Natural killer cell (primary cell): ENCODE measurements around the gene ZDHHC18. TPM values are rescaled to one million over a fixed set of nuclear protein-coding genes. Genes with fewer than 3 reads are reported as not detected.
A peak's percentile ranks its signal among the peaks of the same experiment; 100 is the strongest.

ENCODE experiments used
- ATAC-seq, 3 donors: fragments of 150-1000 bp in 2 of 3; fragments of 200-7000 bp in 1 of 3; cut with Tn5 transposase; 1 replicate in 1 of 3; 2 replicates in 2 of 3; pipeline ENCODE4 v1.10.0; 2021; ENCODE audit warnings: mild to moderate bottlenecking in 2 of 3, moderate library complexity in 2 of 3
- DNase-seq, 2 donors: peaks; one replicate each; pipeline versions ENCODE4 v3.0.0 to v3.0.0-alpha.2; 2013 to 2021; ENCODE audit warnings: mixed read lengths in 1 of 2
- H3K27ac ChIP-seq: one replicate; pipeline ENCODE4 v1.5.1; 2013; ENCODE audit warnings: mild to moderate bottlenecking, low read length
- H3K27me3 ChIP-seq: one replicate; pipeline ENCODE4 v1.6.1; 2013; ENCODE audit warnings: low read length; ENCODE audit not compliant: control insufficient read depth, insufficient read depth
- H3K36me3 ChIP-seq: one replicate; pipeline ENCODE4 v1.6.1; 2013; ENCODE audit warnings: low read length; ENCODE audit not compliant: control insufficient read depth, insufficient read depth
- H3K4me1 ChIP-seq: one replicate; pipeline ENCODE4 v1.6.1; 2013; ENCODE audit warnings: low read length; ENCODE audit not compliant: control insufficient read depth, insufficient read depth
- H3K4me3 ChIP-seq: one replicate; pipeline ENCODE4 v1.5.1; 2013; ENCODE audit warnings: low read length
- H3K9me3 ChIP-seq: one replicate; pipeline ENCODE4 v1.6.1; 2013; ENCODE audit warnings: low read length; ENCODE audit not compliant: control insufficient read depth, insufficient read depth
- H3K27ac Mint-ChIP-seq, 2 donors: one replicate each; pipeline ENCODE4 v1.8.0; 2022; ENCODE audit warnings: mild to moderate bottlenecking in 2 of 2, mixed read lengths in 2 of 2, moderate library complexity in 1 of 2
- H3K27me3 Mint-ChIP-seq, 2 donors: one replicate each; pipeline ENCODE4 v1.8.0; 2022; ENCODE audit warnings: low read depth in 2 of 2, mixed read lengths in 2 of 2
- H3K36me3 Mint-ChIP-seq: one replicate; pipeline ENCODE4 v1.8.0; 2022; ENCODE audit warnings: mixed read lengths
- H3K4me1 Mint-ChIP-seq, 2 donors: one replicate each; pipeline ENCODE4 v1.8.0; 2022; ENCODE audit warnings: mixed read lengths in 2 of 2
- H3K4me3 Mint-ChIP-seq: one replicate; pipeline ENCODE4 v1.8.0; 2022; ENCODE audit warnings: mild to moderate bottlenecking, moderate library complexity, mixed read lengths
- H3K9me3 Mint-ChIP-seq, 2 donors: one replicate each; pipeline ENCODE4 v1.8.0; 2022; ENCODE audit warnings: mixed read lengths in 2 of 2
- CTCF ChIP-seq: fragments of 200-600 bp; IDR thresholded peaks from one replicate; pipeline ENCODE4 v1.8.0; 2022; ENCODE audit warnings: antibody characterized with exemption
- WGBS: methylation state at CpG from one replicate; pipeline ENCODE4 v1.1.7; 2013; ENCODE audit warnings: missing lambda C conversion rate; ENCODE audit not compliant: insufficient coverage; 5-methylcytosine and 5-hydroxymethylcytosine counted together
- intact Hi-C: fragments of 100-400 bp; cut with micrococcal nuclease; formaldehyde crosslinking; loops from one replicate; pipeline ENCODE4 v1.14.2; 2022
- total RNA-seq, 4 donors: library from RNA; stranded (reverse); fragments of 120-200 nt in 1 of 4; gene quantifications; one replicate each; pipeline versions ENCODE4 v1.2.3 to v1.2.4, GENCODE V29; 2013 to 2022

The ZDHHC18 gene
- total RNA-seq, 3 donors from 2014 or later (not counting 1 experiment from before 2014, with no cell fraction given): 70.0 to 74.6 (median 72.3) TPM

GRCh38 chr1:26784023-26784871 is 42.2 kb upstream of the ZDHHC18 start:
- DNase-seq (no peak), ATAC-seq (no peak)
- intact Hi-C loops: loop anchor here (10.0 kb wide), 1 partner anchor 409 kb away; the partner anchor contains the start of gene ZNF683
- peaks cover 66 to 85% of the 10 kb centered on the region in 2 donors for H3K4me1 Mint-ChIP-seq
- TF ChIP-seq CTCF: no peak
- H3K4me3 ChIP-seq: no peak overlapping the region
- H3K9me3 ChIP-seq: no peaks in the 10 kb centered on the region
- H3K36me3 ChIP-seq: peaks cover 32% of the 10 kb centered on the region
- H3K4me3 Mint-ChIP-seq: no peak overlapping the region
- peak overlapping the region; percentile 26 for H3K27ac ChIP-seq
- H3K27me3 ChIP-seq: no peaks in the 10 kb centered on the region
- no peaks in the 10 kb centered on the region for H3K9me3 Mint-ChIP-seq
- H3K36me3 Mint-ChIP-seq: peaks cover 6% of the 10 kb centered on the region
- peaks cover 51% of the 10 kb centered on the region for H3K4me1 ChIP-seq
- H3K27me3 Mint-ChIP-seq: no peaks in the 10 kb centered on the region
- 100% methylated on average over 2 of the region's 2 CpGs for WGBS
- peak overlapping the region; percentile 100 for H3K27ac Mint-ChIP-seq

GRCh38 chr1:26784886-26785285 is 41.6 kb upstream of the ZDHHC18 start:
- 100% methylated on average over 1 of the region's 1 CpG for WGBS
- Histone ChIP-seq H3K27me3 (no peaks in the 10 kb centered on the region), H3K4me1 (peaks cover 53% of the 10 kb centered on the region), H3K4me3 (no peak overlapping the region), H3K36me3 (peaks cover 25% of the 10 kb centered on the region), H3K27ac (peak overlapping the region; percentile 26), H3K9me3 (no peaks in the 10 kb centered on the region)
- Mint-ChIP-seq H3K9me3 (no peaks in the 10 kb centered on the region), H3K4me1 (peaks cover 73 to 85% of the 10 kb centered on the region in 2 donors), H3K27ac (peak overlapping the region; percentile 100), H3K36me3 (no peaks in the 10 kb centered on the region), H3K27me3 (no peaks in the 10 kb centered on the region), H3K4me3 (peak overlapping the region; percentile 71)
- ATAC-seq (no peak), DNase-seq (no peak)
- TF ChIP-seq CTCF: no peak
- intact Hi-C loops: loop anchor here (10.0 kb wide), 1 partner anchor 410 kb away; the partner anchor contains the start of gene ZNF683

- Mint-ChIP-seq H3K27ac (peak overlapping the region; percentile 100), H3K9me3 (no peaks in the 10 kb centered on the region), H3K36me3 (no peaks in the 10 kb centered on the region), H3K4me3 (peak overlapping the region; percentile 100), H3K4me1 (peaks cover 82 to 94% of the 10 kb centered on the region in 2 donors), H3K27me3 (no peaks in the 10 kb centered on the region)
- Histone ChIP-seq H3K9me3 (no peaks in the 10 kb centered on the region), H3K4me1 (peaks cover 61% of the 10 kb centered on the region), H3K27ac (peak overlapping the region; percentile 96), H3K36me3 (peaks cover 16% of the 10 kb centered on the region), H3K4me3 (no peak overlapping the region), H3K27me3 (no peaks in the 10 kb centered on the region)
- DNase-seq (peak in 1 of 2 donors; percentile 65), ATAC-seq (no peak)
- TF ChIP-seq CTCF: no peak
- intact Hi-C loops: loop anchor here (2.0 to 10.0 kb wide), 2 partner anchors 243 to 411 kb away; partner anchors contain the start of gene ZNF683
- 66% methylated on average over 5 of the region's 5 CpGs for WGBS
These were observed 40.7 kb upstream of the ZDHHC18 start for GRCh38 chr1:26785611-26786436.
